ENCODE measurements around the gene CEP128.
A peak's percentile ranks its signal among the peaks of the same experiment; 100 is the strongest.

CEP128 gene

DNA sequence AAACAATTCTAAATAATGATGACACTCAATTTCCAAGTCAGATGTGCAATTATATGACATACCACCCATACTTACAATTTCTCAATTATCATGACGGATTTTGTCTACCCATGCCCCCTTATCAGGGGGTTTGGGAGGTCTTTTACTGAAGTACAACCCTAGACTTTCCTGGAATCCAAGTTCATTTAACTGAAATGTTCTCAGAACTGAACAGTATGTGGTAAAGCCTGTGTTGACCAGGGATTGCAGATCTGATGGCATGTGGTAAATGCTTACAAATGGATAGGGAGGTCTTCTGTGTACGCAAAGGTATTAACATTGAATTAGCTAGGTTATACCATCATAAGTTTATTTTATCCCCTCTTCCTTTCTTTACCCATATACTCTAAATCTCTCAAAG lies 281.8 kb downstream of the CEP128 start:
- DNase-seq, result no peak

DNA sequence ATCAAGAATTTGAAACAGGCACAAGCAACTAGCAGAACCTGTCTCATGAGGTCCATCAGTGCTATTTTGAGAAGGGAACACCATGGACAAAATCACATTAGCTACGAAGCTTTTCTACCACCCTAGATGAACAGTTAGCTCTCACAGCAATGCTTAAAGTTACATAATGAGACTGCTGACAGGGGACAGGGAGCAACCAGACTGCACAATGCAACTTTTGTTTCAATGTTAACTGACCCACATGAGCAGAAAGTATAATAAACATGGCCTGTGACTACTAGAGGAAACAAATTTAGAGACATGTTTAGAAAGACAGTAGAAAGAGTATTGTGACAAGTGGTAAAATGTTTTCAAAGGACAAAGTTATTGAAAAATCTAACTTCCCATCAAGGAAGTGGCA lies 282.8 kb downstream of the CEP128 start:
- no peak for DNase-seq

DNA sequence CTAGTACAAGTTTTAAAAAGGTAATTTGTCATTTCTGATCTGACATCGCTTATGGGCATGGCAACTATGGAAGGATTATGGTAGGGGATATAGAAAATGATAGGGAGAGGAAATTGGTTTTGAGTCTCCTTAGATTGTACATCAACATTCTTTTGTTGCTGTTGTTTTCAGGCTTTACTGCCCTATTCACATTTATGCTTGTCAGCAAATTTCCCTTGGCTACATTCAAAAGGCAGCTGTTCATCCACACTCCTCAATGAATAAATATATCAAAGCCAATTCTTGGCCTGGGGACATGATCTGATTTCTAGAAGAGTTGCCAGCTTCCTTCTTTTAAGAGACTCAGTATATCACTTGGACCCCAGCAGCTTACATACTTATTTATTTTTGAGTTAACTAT lies 283.4 kb downstream of the CEP128 start:
- no peak for DNase-seq

DNA sequence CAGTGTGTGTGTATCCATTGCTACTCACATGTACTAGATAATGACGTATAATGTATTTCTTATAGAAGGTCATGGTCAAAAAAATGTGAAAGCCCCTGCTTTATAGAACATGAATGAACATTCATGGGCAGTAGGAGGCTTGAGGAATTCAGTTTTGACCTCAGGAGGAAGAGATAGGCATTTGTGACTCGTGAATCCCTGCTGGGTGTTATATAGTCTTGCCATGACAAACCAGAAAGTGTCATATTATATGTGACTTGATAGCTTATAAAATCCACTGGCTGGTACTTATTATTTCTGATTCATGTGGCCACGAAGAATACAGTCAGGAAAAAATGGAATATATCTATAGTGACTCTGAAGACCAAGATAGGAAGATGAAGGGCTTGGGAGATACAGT lies 287.6 kb downstream of the CEP128 start:
- no peak for DNase-seq

DNA sequence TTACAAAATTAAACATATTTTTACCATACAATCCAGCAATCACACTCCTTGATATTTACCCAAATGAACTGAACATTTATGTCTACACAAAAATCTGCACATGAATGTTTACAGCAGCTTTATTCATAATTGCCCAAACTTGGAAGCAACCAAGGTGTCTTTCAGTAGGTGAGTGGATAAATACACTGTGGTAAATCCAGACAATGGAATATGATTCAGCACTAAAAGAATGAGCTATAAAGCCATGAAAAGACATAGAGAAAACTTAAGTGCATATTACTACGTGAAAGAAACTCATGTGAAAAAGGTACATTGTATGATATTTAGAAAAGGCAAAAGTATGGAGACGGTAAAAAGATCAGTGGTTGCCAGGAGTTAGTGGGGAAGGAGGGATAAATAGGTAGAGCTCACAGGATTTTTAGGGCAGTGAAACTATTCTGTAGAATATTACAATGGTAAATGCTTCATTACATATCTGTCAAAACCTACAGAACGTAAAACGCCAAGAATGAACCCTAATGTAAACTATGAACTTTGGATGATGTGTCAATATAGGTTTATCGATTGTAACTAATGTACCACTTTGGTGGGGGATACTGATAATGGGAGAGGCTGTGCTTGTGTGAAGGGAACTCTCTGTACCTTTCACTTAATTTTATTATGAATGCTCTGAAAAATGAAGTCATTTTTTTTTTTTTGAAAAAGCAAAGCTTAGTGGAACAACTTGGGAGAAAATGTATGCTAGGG lies 295.7 kb downstream of the CEP128 start:
- DNase-seq, result no peak

DNA sequence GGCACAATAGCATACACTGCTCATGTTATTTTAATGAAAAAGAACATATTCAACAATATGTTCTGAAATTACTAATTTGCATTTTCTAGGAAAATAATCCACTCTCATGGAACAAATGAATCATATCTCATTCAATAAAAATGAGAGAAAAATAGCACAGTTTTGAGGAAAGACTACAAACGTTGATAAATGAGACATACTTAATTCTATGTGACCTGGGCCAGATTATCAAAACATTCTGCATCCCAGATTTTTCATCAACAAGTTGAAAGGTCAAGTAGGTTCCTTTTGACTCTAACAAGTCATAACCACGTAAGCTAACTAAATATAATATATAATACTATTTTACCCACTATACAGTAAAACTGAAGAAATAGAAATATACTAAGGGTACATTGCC lies 296.7 kb downstream of the CEP128 start:
- no peak for DNase-seq

DNA sequence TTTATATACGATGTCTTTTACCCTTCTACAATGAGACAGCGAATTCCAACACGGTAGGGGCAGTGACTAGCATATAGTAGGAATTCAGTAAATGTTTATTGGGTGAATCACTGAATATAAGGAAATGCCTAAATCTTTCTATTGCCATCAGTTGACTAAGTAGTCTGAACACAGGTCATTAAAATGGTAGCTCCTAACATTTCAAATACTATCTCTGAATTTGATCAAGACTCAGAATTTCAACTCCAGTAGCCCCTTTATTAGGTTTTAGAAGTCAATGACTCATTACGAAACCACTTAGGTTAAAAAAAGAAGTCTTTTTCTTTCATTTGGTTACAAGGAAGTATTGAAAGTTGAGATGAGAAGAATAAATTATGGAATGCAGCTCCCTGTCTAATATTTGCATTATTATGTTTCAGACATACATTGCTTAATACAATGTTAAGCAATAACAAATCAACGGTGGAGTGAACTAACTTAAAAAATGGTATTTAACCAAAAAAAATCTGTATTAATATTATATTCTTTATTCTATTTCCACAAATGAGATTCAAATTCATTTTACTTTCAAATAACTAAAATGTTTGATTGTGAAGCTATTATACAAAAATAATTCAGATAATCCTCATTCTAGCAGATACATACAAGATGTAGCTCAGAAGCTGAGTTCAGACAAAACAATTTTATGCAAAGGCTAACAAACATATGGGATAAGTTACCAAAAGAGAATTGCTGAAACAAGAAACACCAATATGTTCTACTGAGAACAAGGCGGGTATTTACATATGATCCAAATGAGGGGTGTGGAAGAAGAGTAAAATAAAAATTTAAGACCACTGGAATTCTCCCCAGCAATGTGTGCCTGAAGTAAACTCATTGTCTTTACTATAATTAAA lies 302.7 kb downstream of the CEP128 start:
- DNase-seq, result no peak

DNA sequence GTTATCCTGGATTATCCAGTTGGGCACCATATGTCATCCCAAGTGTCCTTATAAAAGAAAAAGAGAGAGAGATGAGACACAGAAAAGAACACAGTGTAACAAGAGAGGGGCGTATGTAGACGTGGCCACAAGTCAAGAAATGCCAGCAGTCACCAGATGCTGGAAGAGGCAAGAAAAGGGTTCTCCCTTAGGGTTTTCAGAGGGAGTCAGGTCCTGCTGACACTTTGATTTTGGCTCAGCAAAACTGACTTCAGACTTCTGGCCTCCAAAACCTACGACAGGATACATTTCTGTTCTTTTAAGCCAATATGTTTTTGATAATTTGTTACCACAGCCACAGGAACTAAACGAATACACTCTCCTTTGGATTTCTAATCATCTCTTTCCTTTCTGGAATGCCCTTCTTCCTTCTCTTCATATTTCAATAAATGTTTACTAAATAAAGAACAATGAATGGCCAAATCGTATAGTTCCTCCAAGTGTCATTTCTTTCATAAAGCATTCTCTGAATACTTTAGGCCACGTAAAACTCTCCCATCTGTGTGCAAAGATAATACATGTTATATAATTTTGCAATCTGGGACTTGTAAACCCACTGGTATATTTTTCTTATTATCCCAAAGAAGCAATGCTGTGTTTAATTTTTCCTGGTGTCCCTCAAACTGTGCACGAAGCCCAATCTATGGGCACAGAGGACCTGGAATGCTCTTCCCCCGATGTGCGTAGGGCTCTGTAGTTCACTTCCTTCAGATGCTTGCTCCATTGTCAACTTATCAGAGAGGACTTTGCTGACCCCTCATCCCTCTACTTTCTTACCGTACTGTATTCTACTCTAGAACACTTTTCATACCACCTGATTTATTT lies 303.6 kb downstream of the CEP128 start:
- DNase-seq, result no peak

DNA sequence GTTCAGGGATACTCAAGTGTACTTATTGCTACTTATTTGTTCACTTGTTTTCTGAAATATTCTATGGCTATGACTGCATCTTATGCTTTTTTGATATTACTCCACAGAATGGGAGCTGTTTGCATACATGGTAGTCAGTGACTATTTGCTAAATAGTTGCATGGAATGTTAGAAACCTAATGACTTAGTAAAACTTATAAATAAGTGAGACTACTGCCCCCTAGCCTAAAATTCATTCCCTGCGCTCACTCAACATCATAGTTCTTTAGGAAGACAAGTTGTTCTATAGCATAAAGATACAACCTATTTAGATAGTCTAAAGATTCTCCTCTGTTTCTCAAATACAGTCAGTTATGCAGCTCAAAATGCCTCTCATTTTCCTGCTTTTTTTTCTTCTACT lies 305.5 kb downstream of the CEP128 start:
- DNase-seq, result peak; percentile 1 to 6

DNA sequence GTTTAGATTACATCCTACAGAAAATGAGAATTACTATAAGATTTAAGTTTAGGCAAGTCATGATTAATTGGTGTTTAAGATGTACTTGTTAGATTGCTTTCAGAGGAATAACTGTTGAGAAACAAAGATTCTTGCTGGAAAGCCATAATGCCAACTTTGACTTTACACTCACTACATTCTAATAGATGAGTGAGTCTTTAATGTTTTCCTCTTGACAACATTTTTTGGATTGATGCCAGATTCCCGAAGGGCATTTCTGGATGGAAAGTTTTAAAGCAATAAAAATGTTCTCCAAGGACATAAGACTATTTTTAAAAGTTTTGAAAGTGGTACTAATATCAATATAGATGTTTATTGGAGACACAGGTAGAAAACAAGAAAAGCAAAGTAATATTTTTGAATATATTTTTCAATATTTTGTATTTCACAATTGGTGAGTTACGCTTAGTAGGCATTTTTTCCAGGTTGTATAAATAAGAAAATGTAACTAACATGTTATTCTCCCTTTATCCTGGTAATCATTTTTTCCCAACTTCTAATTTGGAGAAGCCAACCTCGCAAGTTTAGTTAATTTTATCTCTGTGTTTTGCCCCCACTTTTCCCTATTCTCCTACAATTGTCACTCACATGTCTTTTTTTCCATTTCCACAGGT lies 307.3 kb downstream of the CEP128 start:
- DNase-seq, result no peak

DNA sequence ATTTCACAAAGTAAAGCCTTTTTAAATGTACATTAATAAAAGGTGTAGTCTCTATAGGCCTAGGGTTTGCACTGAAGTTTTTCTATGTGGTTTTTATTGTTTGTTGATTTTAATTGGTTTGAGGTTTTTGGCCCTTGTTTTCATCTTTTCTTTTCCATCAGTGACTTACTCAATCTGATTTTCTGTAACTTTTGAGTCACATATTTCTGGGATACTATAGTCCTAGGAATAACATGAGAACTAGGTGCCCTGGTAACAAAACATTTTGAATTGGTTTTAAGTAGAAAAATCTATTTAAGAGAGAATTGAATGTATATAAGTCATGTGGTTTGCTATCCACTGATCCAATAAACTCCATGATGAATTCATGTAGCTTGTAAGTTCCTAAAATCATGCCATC lies 311.9 kb downstream of the CEP128 start:
- no peak for DNase-seq

DNA sequence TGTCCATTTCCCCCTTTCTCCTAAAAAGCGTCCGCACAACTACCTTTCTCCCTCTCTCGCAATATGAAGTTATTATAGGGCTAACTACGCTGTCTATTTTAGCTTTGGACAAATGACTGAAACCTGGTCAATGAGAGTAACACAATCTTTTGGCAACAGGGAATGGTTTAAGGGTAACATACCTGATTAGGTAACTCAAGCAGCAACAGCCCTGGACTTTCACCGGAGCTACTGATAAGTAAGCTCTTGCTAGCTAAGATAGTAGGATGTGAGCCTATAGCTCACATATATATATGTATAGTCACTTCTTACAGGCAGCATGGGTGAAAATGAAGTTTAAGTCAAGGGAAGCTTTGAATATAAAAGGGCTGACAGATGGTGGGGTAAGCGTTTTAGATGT lies 313.0 kb downstream of the CEP128 start:
- no peak for DNase-seq

DNA sequence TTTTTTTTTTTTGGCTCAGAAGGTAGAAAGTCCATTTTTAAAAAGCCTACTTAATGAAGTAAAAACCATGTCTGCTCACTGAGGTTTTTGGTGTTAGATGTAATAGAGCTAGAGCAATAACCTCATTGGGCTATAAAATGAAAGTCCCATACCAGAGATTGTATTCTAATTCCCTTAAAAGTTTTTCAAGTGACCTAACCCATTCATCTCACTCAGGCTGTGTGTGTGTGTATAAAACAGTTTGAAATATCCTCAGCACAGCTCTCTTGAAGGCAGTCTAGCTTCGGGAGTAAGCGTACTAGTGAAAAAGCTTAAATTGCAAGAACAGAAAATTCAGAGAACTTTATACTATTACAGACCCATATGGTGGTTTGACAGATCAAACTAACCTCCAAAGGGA lies 313.8 kb downstream of the CEP128 start:
- DNase-seq, result no peak

DNA sequence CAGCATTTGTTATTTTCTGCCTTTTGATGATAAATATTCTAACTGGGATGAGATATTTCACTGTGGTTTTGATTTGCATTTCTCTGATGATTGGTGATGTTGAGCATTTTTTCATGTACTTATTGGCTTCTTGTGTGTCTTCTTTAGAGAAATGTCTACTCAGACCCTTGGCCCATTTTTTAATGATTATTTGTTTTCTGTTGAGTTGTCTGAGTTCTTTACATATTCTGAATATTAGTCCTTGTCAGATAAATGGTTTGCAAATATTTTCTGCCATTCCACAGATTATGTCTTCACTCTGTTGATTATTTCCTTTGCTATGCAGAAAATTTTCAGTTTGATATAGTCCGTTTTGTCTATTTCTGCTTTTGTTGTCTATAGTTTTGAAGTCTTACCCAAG lies 317.0 kb downstream of the CEP128 start:
- no peak for DNase-seq

DNA sequence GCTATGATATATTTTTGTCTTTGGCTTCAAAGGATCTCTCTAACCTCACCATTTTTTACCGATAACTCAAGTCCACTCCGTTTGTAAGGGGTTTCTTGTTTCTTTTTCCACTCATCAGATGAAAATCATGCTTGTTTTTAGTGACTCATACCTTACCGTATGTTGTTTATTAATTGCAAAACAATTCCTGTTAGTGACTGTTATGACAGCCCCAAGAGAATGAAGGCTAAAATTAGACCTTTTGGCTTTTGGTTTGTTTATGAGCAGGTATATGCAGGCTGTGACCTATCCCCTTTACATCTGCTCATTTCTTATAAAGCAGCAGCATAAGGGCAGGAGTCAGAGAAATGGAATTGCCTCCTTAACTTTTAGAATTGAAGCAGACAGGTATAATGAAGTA lies 319.8 kb downstream of the CEP128 start:
- no peak for DNase-seq

DNA sequence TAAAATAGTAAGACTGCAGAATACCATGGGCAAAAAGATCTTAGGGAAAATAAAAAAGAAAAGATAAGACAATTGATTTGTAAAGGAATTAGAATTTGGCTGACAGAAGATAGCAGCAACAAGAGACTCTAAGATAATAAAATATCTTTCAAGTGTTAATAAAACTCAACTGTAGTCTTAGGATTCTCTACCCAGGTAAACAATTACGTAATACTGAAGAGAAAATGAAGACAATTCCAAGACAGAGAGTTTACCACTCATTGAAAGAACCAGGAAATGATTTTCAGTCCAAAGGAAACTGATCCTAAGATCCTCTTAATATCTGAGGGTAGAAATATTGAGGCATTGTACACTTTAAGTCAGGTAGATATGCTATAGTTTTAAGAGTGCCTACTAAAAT lies 321.1 kb downstream of the CEP128 start:
- DNase-seq, result no peak

DNA sequence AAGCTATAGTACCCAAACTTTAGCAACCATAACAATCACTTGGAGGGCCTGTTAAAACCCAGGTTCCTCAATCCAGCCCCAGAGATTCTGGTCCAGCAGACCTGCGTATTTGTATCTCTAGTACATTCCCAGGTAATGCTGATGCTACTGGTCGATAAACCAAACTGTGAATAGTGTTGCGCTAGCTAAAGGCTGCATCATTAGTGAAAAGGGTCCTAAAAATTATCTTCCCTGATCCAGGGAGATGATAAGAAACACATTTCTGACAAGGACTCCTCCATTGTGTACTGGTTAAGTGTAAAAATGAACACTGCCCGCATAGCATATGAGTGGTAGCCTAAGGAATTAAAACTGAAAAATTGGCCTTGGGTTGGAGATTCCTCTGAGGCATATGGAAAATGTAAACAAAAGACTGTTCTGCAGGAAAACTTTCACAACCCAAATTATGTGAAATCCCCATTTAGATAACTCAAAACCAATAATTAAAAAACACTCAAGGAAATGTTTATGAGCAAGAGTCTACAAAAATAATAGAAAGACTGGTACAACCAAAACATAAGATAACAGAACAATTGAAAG lies 322.7 kb downstream of the CEP128 start:
- DNase-seq, result no peak

DNA sequence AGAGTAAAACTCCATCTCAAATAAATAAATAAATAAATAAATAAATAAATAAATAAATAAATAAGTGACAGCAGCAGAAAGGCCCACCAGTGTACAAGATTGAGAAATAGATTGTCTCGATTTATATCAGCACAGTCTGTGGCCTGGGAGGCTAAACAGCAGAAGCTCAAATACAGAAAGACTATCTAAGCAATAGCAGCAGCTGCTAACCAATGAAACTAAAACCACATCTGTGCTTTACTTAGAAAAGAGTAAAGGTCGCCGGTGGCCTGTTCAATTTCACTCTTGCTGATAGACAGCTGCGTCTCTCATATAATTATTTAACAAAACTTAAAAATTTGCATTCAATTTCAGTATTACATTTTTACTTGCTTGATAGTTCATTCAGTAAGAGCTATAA lies 325.7 kb downstream of the CEP128 start:
- no peak for DNase-seq

DNA sequence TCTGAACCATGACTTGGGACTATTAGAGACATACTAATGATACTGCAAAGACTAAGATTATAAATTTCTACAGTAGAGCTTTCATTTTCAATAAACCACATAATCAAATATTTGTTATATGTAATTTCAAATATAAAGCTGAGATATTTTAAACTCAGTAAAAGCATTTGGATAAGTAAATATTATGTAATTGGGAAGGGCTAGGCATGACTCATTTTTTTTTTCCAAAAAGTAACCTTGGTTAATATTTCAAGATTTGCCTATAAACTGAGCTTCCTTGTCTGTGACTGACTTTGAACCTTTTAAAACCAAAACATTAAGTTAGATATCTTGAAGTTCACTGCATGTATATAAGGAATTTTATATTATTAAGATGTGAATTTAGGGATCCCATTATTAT lies 332.5 kb downstream of the CEP128 start:
- DNase-seq, result no peak

DNA sequence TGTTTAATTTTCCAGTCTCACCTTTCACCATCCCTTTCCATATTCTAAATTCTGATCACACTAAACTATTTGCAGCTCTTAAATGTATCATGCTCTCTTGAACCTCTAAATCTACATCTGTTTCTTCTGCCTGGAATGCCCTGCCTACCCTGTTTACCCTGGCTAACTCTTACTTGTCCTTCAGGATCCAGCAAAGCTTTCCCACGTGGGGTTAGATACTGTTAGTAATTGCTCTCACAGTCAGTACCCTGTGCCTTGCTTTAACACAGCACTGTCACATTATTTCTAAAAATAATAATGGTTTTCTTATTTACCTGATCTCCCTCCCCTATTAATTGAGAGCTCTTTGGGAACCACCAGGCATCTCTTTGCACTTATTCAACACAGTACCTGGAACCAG lies 333.0 kb downstream of the CEP128 start:
- DNase-seq, result no peak

DNA sequence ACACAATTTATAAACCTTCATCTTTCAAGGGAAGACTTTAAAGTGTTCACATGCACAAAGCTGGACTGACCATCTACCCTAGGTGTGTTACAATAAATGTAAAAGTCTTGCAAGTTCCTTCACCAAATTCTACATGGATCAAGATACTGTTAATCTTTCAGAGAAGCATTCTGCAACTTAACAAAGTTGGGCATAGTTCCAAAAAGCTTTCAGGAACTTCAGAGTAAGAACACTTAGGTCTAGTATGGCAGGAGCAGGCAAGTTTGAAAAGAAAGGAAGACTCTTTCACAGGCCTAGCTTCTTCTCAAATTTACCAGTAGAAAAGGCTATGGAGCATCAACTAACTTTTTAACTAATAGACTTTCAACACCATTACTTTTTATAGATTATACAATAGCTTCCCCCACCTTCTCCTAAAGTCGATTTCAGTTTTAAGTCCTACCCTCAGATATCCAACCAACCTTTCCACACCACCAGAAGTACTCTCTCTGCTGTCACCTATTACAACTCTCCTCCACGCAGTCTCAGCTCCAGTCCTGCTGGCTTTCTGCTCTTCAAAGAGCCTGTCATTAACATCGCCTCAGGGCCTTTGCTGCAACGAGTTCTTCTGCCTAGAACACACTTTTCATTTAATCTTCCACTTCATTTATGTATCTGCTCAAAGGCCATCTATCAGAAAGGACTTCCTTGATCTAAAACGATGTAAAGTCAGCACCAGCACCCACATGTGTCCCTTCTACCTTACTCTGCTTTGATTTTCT lies 333.9 kb downstream of the CEP128 start:
- DNase-seq, result peak in 1 of 2 experiments; percentile 11

DNA sequence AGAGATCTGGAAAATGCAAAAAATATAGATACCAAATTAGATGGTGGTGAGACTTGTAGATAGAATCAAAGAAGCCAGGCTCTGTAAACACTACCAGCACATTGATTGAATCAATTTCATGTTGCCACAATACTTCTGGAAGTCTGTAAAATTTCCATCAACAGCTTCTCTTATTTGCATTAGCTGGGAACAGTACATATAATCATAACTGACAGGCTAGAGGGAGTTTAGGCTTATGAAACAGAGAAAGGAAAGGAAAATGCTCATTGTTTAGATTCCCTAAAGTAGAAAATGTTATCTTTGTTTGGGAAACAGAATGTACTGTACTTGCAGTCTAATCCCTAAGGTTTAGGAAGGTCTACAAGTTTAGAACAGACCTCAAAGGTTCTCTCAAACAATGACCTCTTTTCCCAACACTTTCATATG lies 335.2 kb downstream of the CEP128 start:
- no peak for DNase-seq

Data from Kasumi-1 (cell line).